Kidney epithelial cell (primary cell): Measurements from ENCODE around the gene IFT172. TPM values are rescaled to one million over a fixed set of nuclear protein-coding genes. Genes with fewer than 3 reads are reported as not detected.
"Not testable (repeated sequence)": the region's sequence is repeated elsewhere in the genome, so short reads cannot be mapped to it uniquely, and the experiment has no call there.

Experiments
- DNase-seq: peaks from one replicate; pipeline ENCODE4 v3.0.0-alpha.2; 2010; ENCODE audit warnings: low read depth
- H3K27me3 ChIP-seq: 2 replicates; pipeline ENCODE4 v1.6.0; 2011; ENCODE audit warnings: low read length; ENCODE audit not compliant: control insufficient read depth, insufficient read depth
- H3K36me3 ChIP-seq: 2 replicates; pipeline ENCODE4 v1.5.1; 2011; ENCODE audit warnings: low read length; ENCODE audit not compliant: control insufficient read depth, insufficient read depth
- H3K4me3 ChIP-seq: 2 replicates; pipeline ENCODE4 v1.5.1; 2011; ENCODE audit warnings: low read depth, mild to moderate bottlenecking, control low read depth, low read length
- CTCF ChIP-seq: IDR thresholded peaks from 2 replicates; pipeline ENCODE4 v1.5.1; 2011; ENCODE audit warnings: mild to moderate bottlenecking, moderate library complexity, low read length, control low read depth, inconsistent platforms; ENCODE audit not compliant: insufficient read depth, poor library complexity, severe bottlenecking
- total RNA-seq: library from RNA; depleted of rRNA; stranded (reverse); fragments of >200 nt; gene quantifications from 2 replicates; pipeline ENCODE4 v1.2.3, GENCODE V29; 2015

The IFT172 gene
- 11.2 and 21.6 TPM in 2 replicates for total RNA-seq

GRCh38 chr2:27489498-27490397 lies at the start of gene IFT172:
IFT172 (minus strand) TSS chr2:27489743; CDS start chr2:27489653, 90 bp downstream.
- Histone ChIP-seq H3K27me3 (no peaks in the 10 kb centered on the region), H3K36me3 (no peaks in the 10 kb centered on the region), H3K4me3 (peak within 1 kb of the TSS; percentile 87)
- DNase-seq: peak; percentile 99
- TF ChIP-seq CTCF: no peak

GRCh38 chr2:27538839-27539450 lies 49.4 kb upstream of the IFT172 start:
- not testable (repeated sequence) for H3K36me3 ChIP-seq, H3K27me3 ChIP-seq, H3K4me3 ChIP-seq, DNase-seq

- TF ChIP-seq CTCF: no peak
- no peak for DNase-seq
- Histone ChIP-seq H3K4me3 (no peak overlapping the region), H3K27me3 (no peaks in the 10 kb centered on the region), H3K36me3 (no peaks in the 10 kb centered on the region)
Measured at GRCh38 chr2:27537287-27537686, 47.7 kb upstream of the IFT172 start.

- H3K36me3 ChIP-seq: no peaks in the 10 kb centered on the region
- no peak for TF ChIP-seq CTCF
- no peaks in the 10 kb centered on the region for H3K27me3 ChIP-seq
- H3K4me3 ChIP-seq: no peak overlapping the region
- no peak for DNase-seq
Measured at GRCh38 chr2:27531983-27532382, 42.4 kb upstream of the IFT172 start.

- Histone ChIP-seq H3K4me3 (no peak overlapping the region), H3K27me3 (no peaks in the 10 kb centered on the region), H3K36me3 (no peaks in the 10 kb centered on the region)
- DNase-seq: no peak
- no peak for TF ChIP-seq CTCF
Measured at GRCh38 chr2:27527182-27527581, 37.6 kb upstream of the IFT172 start.

- Histone ChIP-seq H3K36me3 (no peaks in the 10 kb centered on the region), H3K4me3 (no peak overlapping the region), H3K27me3 (no peaks in the 10 kb centered on the region)
- no peak for DNase-seq
- no peak for TF ChIP-seq CTCF
Measured at GRCh38 chr2:27522400-27522945, 32.9 kb upstream of the IFT172 start.
